Prostate gland (tissue), 2 donors: ENCODE data around the gene CDC42BPB. TPM values are rescaled to one million over a fixed set of nuclear protein-coding genes. Genes with fewer than 3 reads are reported as not detected.

Source experiments
- DNase-seq: peaks from one replicate; pipeline ENCODE4 v3.0.0-alpha.2; 2019; ENCODE audit warnings: low spot score
- H3K27ac ChIP-seq, 2 donors: fragments of 200-600 bp; sonication (generic); 2 replicates each; pipeline ENCODE4 v1.5.1; 2017 to 2019
- H3K27me3 ChIP-seq: fragments of 200-600 bp; sonication (generic); replicated peaks from 2 replicates; pipeline ENCODE4 v1.5.1; 2019; ENCODE audit not compliant: insufficient read depth
- H3K36me3 ChIP-seq, 2 donors: fragments of 200-600 bp; sonication (generic); 1 replicate in 1 of 2; 2 replicates in 1 of 2; pipeline versions ENCODE4 v1.5.1 to v1.8.1; 2017 to 2019
- H3K4me1 ChIP-seq: fragments of 200-600 bp; sonication (generic); replicated peaks from 2 replicates; pipeline ENCODE4 v1.5.1; 2019
- H3K4me3 ChIP-seq, 2 donors: fragments of 200-600 bp; sonication (generic); 2 replicates each; pipeline ENCODE4 v1.5.1; 2017 to 2019
- H3K9me3 ChIP-seq: fragments of 200-600 bp; sonication (generic); 2 replicates; pipeline ENCODE4 v1.5.1; 2017
- CTCF ChIP-seq, 4 experiments: fragments of 200-600 bp in 2 of 4; fragments of 450-650 bp in 2 of 4; sonication (generic) in 2 of 4; IDR thresholded peaks; 1 replicate in 3 of 4; 2 replicates in 1 of 4; pipeline ENCODE4 v1.5.1; 2016 to 2019; ENCODE audit warnings: antibody characterized with exemption in 4 of 4, mild to moderate bottlenecking in 2 of 4, moderate library complexity in 2 of 4
- POLR2A ChIP-seq: fragments of 450-650 bp; IDR thresholded peaks from one replicate; pipeline ENCODE4 v1.6.1; 2016; ENCODE audit warnings: antibody characterized with exemption, mild to moderate bottlenecking
- POLR2AphosphoS5 ChIP-seq: sonication (generic); formaldehyde crosslinking; IDR thresholded peaks from one replicate; pipeline ENCODE4 v1.6.1; 2017; ENCODE audit warnings: antibody characterized with exemption
- WGBS: methylation state at CpG from one replicate; pipeline ENCODE4 v1.1.5; 2018; 5-methylcytosine and 5-hydroxymethylcytosine counted together
- intact Hi-C: fragments of 100-400 bp; cut with DNase I; formaldehyde crosslinking; loops from one replicate; pipeline ENCODE4 v1.14.2; 2022
- total RNA-seq, 2 donors: library from RNA; depleted of rRNA; stranded (reverse); fragments of >200 nt; gene quantifications; one replicate each; pipeline ENCODE4 v1.1.0, GENCODE V29; 2016

Gene CDC42BPB
- total RNA-seq, 2 donors from 2014 or later = 78.9 to 172 TPM

GRCh38 chr14:102962111-102962627 is 95.2 kb downstream of the CDC42BPB start:
- TF ChIP-seq POLR2A (no peak), CTCF (IDR thresholded peaks at IDR 0.05) (no peak), POLR2AphosphoS5 (no peak)
- DNase-seq = no peak
- Histone ChIP-seq H3K27me3 (no peaks in the 10 kb centered on the region), H3K4me1 (no peaks in the 10 kb centered on the region), H3K36me3 (peaks cover 7 to 16% of the 10 kb centered on the region in 2 donors), H3K9me3 (no peaks in the 10 kb centered on the region), H3K4me3 (no peak overlapping the region), H3K27ac (no peak overlapping the region)
- intact Hi-C loops = no loop called here
- 90% methylated on average over 9 of the region's 9 CpGs for WGBS

GRCh38 chr14:102958461-102958860 is 98.9 kb downstream of the CDC42BPB start:
- DNase-seq = no peak
- peaks cover 7 to 19% of the 10 kb centered on the region in 2 donors for H3K36me3 ChIP-seq
- TF ChIP-seq POLR2AphosphoS5 (no peak), CTCF (IDR thresholded peaks at IDR 0.05) (no peak), POLR2A (no peak)
- 94% methylated on average over 10 of the region's 10 CpGs for WGBS
- H3K9me3 ChIP-seq = no peaks in the 10 kb centered on the region
- no peaks in the 10 kb centered on the region for H3K27me3 ChIP-seq
- H3K4me1 ChIP-seq = no peaks in the 10 kb centered on the region
- intact Hi-C loops = no loop called here
- no peak overlapping the region for H3K27ac ChIP-seq
- no peak overlapping the region for H3K4me3 ChIP-seq

GRCh38 chr14:102957222-102957621 is 100.1 kb downstream of the CDC42BPB start:
- Histone ChIP-seq H3K27me3 (no peaks in the 10 kb centered on the region), H3K9me3 (no peaks in the 10 kb centered on the region), H3K27ac (no peak overlapping the region), H3K4me1 (no peaks in the 10 kb centered on the region), H3K4me3 (no peak overlapping the region), H3K36me3 (peaks cover 7 to 25% of the 10 kb centered on the region in 2 donors)
- TF ChIP-seq CTCF (IDR thresholded peaks at IDR 0.05) (no peak), POLR2A (no peak), POLR2AphosphoS5 (no peak)
- intact Hi-C loops = no loop called here
- 89% methylated on average over 10 of the region's 10 CpGs for WGBS
- no peak for DNase-seq

GRCh38 chr14:102955636-102956408 is 101.5 kb downstream of the CDC42BPB start:
- Histone ChIP-seq H3K27me3 (no peaks in the 10 kb centered on the region), H3K9me3 (no peaks in the 10 kb centered on the region), H3K4me1 (no peaks in the 10 kb centered on the region), H3K4me3 (no peak overlapping the region), H3K27ac (no peak overlapping the region), H3K36me3 (peaks cover 6 to 34% of the 10 kb centered on the region in 2 donors)
- WGBS = 68% methylated on average over 8 of the region's 8 CpGs
- DNase-seq = no peak
- intact Hi-C loops = no loop called here
- no peak for TF ChIP-seq CTCF (IDR thresholded peaks at IDR 0.05)
- TF ChIP-seq POLR2AphosphoS5 = no peak
- TF ChIP-seq POLR2A = no peak
